Measurements from ENCODE around the gene KIF2A. TPM values are rescaled to one million over a fixed set of nuclear protein-coding genes. Genes with fewer than 3 reads are reported as not detected.

KIF2A gene
- total RNA-seq, 1 experiment from 2014 or later, result 86.1 TPM

- H3K36me3 Mint-ChIP-seq (ENCODE audit: insufficient read depth in 1 of 3, low read depth in 3 of 3), result peaks cover 0 to 16% (median 0%) of the 10 kb centered on the region in 3 experiments; a peak in 3 of 7 replicates
- no peaks in the 10 kb centered on the region for H3K23me2 ChIP-seq (ENCODE audit: insufficient read length, low read depth, low read length, poor library complexity, severe bottlenecking)
- no peak overlapping the region for H2BK120ac ChIP-seq (ENCODE audit: low read depth, low read length, poor library complexity, severe bottlenecking)
- WGBS (ENCODE audit: extremely low coverage, insufficient read length, low lambda C conversion rate), result no CpG with 5 or more reads among the region's 3 CpGs
- no peak overlapping the region for H3K27ac Mint-ChIP-seq
- H3K4me1 Mint-ChIP-seq, result no peaks in the 10 kb centered on the region
- H4K5ac ChIP-seq (ENCODE audit: insufficient read length, low read depth, low read length), result no peak overlapping the region
- no peak for TF ChIP-seq CTCF (conservative IDR thresholded peaks at IDR 0.05)
- peaks cover 11 to 23% of the 10 kb centered on the region in 2 experiments for H3K9me3 Mint-ChIP-seq
- H3K18ac ChIP-seq (ENCODE audit: insufficient read length, low read depth, low read length), result no peak overlapping the region
- no peaks in the 10 kb centered on the region for H4K20me1 ChIP-seq (ENCODE audit: control insufficient read depth, insufficient read depth, insufficient read length)
- no peak overlapping the region for H2AFZ ChIP-seq (ENCODE audit: low read length)
- no peak overlapping the region for H3K56ac ChIP-seq (ENCODE audit: insufficient read length, low read depth, low read length)
- H3K4me3 Mint-ChIP-seq, result no peak overlapping the region
- no peak overlapping the region for H2BK20ac ChIP-seq (ENCODE audit: low read depth, low read length, poor library complexity, severe bottlenecking)
- no peaks in the 10 kb centered on the region for H3K4me1 ChIP-seq (ENCODE audit: insufficient read depth, low read length)
- peaks cover 11% of the 10 kb centered on the region for H3K27me3 Mint-ChIP-seq (ENCODE audit: low read depth)
- no peak for DNase-seq
- H3K79me1 ChIP-seq (ENCODE audit: insufficient read depth, low read depth, low read length, poor library complexity, severe bottlenecking), result no peaks in the 10 kb centered on the region
- no peak overlapping the region for H2BK15ac ChIP-seq (ENCODE audit: low read depth, low read length)
- no peak overlapping the region for H3K23ac ChIP-seq (ENCODE audit: insufficient read length, low read depth, low read length)
- no peak overlapping the region for H3T11ph ChIP-seq (ENCODE audit: low read length)
- no peak overlapping the region for H2AK5ac ChIP-seq (ENCODE audit: insufficient read length, low read length)
- no peak overlapping the region for H3K4me2 ChIP-seq (ENCODE audit: insufficient read depth, insufficient read length, low read length)
- no peak overlapping the region for H3K9ac ChIP-seq (ENCODE audit: extremely low read depth, insufficient read length, low read length)
- H3K27ac ChIP-seq (ENCODE audit: insufficient read length, low read depth, low read length), result no peak overlapping the region
- H3K14ac ChIP-seq (ENCODE audit: insufficient read depth, low read length), result no peak overlapping the region
- H3K9me3 ChIP-seq (ENCODE audit: control insufficient read depth, low read depth, low read length), result no peaks in the 10 kb centered on the region
- H2BK5ac ChIP-seq (ENCODE audit: insufficient read length, low read length), result no peak overlapping the region
- H2BK12ac ChIP-seq (ENCODE audit: insufficient read length, low read depth, low read length), result no peak overlapping the region
- H4K91ac ChIP-seq (ENCODE audit: insufficient read length, low read depth, low read length), result no peak overlapping the region
- no peaks in the 10 kb centered on the region for H3K79me2 ChIP-seq (ENCODE audit: insufficient read depth, low read length)
- H3K4ac ChIP-seq (ENCODE audit: low read depth, low read length), result no peak overlapping the region
- no peak overlapping the region for H4K8ac ChIP-seq (replicated peaks; ENCODE audit: insufficient read length, low read depth, low read length)
- H3K27me3 ChIP-seq (ENCODE audit: insufficient read depth, low read length), result no peaks in the 10 kb centered on the region
Measured at GRCh38 chr5:62287237-62287636, 18.8 kb upstream of the KIF2A start.

Measured in H9 (cell line).